ENCODE measurements around the gene LMAN2. TPM values are rescaled to one million over a fixed set of nuclear protein-coding genes. Genes with fewer than 3 reads are reported as not detected.
A peak's percentile ranks its signal among the peaks of the same experiment; 100 is the strongest.

The LMAN2 gene
- total and polyA plus RNA-seq, 2 experiments from 2014 or later = 153 to 227 TPM

DNA sequence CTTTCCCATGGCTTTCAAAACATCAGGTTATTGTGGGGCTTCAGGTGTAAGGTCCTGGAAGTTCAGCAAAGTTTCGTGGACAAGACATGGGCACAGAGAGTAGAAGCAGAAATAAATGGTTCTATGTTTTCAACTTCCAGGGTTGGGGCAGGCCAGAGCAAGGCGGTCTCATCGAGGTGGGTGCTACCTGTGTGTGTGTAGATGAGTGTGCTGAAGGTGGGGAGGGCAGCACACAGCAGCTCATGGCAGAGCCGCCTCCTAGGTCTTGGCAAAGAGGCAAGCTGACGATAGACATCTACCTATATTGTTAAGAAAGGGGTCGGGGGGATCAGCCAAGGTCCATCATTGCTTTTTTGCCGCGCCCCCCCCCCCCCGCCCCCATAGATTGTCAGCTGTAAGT is 51.8 kb downstream of the LMAN2 start:
- Histone ChIP-seq H3K4me2 (peak overlapping the region; percentile 25; the same call in 1 of the 2 replicates), H3K27me3 (ENCODE audit: insufficient read depth) (no peaks in the 10 kb centered on the region), H3K36me3 (ENCODE audit: insufficient read depth) (peaks cover 20% of the 10 kb centered on the region), H3F3A (replicated peaks; ENCODE audit: low read depth) (peaks cover 34% of the 10 kb centered on the region), H3K4me3 (no peak overlapping the region), H3K79me2 (replicated peaks; ENCODE audit: insufficient read depth) (peaks cover 13% of the 10 kb centered on the region), H2AFZ (no peak overlapping the region), H3K27ac (ENCODE audit: low read depth) (peak overlapping the region; percentile 93), H4K20me1 (replicated peaks; ENCODE audit: insufficient read depth) (peaks cover 27% of the 10 kb centered on the region), H3K4me1 (ENCODE audit: insufficient read depth) (peaks cover 34% of the 10 kb centered on the region), H3K9me2 (ENCODE audit: insufficient read depth) (no peaks in the 10 kb centered on the region)
- no peak for TF ChIP-seq ETS1 (IDR thresholded peaks at IDR 0.05)
- TF ChIP-seq EZH2 (IDR thresholded peaks at IDR 0.05; ENCODE audit: low read depth, unreplicated experiment) = no peak
- no peak for TF ChIP-seq ZNF331 (CRISPR knock-in tag; IDR thresholded peaks at IDR 0.05; ENCODE audit: low read depth)
- TF ChIP-seq REST (IDR thresholded peaks at IDR 0.05; ENCODE audit: unreplicated experiment) = no peak
- no peak for TF ChIP-seq ZNF462 (CRISPR knock-in tag; IDR thresholded peaks at IDR 0.05)
- no peak for TF ChIP-seq NANOG (IDR thresholded peaks at IDR 0.05; ENCODE audit: borderline replicate concordance)
- no peak for TF ChIP-seq POLR2AphosphoS5 (IDR thresholded peaks at IDR 0.05; ENCODE audit: low read depth)
- TF ChIP-seq CTCF (conservative IDR thresholded peaks at IDR 0.05; ENCODE audit: low read depth in 2 of 2) = no peak
- TF ChIP-seq JUNB (IDR thresholded peaks at IDR 0.05; ENCODE audit: unreplicated experiment) = no peak
- TF ChIP-seq CREB1 (CRISPR knock-in tag; IDR thresholded peaks at IDR 0.05; ENCODE audit: low read depth) = no peak
- no peak for TF ChIP-seq STAT1 (IDR thresholded peaks at IDR 0.05; ENCODE audit: unreplicated experiment)
- no peak for TF ChIP-seq EZH2phosphoT487 (IDR thresholded peaks at IDR 0.05; ENCODE audit: unreplicated experiment)
- no peak for TF ChIP-seq ZNF114 (CRISPR knock-in tag; IDR thresholded peaks at IDR 0.05)
- Mint-ChIP-seq H3K27ac (peak overlapping the region; percentile 93; the same call in 1 of the 2 replicates), H3K27me3 (ENCODE audit: insufficient read depth, low read depth, poor library complexity) (peaks cover 40% of the 10 kb centered on the region), H3K4me1 (peaks cover 65% of the 10 kb centered on the region), H3K4me3 (no peak overlapping the region; the same call in 2 of the 3 replicates), H3K9me3 (no peaks in the 10 kb centered on the region; the same call in 2 of the 3 replicates), H3K36me3 (ENCODE audit: low read depth) (peaks cover 61% of the 10 kb centered on the region)
- ATAC-seq (no peak), DNase-seq (ENCODE audit: low spot score) (no peak)

Data from GM23338 (cell line).